MV-4-11 (cell line): ENCODE results near the gene RAB40C.

ENCODE experiments used
- DNase-seq: peaks from one replicate; lab custom pipeline; 2025; lab: John Stamatoyannopoulos, UW

Gene RAB40C

GRCh38 chr16:574021-574760 lies 15.7 kb upstream of the RAB40C start:
- no peak for DNase-seq

GRCh38 chr16:575354-576196 lies 14.3 kb upstream of the RAB40C start:
- no peak for DNase-seq

DNA sequence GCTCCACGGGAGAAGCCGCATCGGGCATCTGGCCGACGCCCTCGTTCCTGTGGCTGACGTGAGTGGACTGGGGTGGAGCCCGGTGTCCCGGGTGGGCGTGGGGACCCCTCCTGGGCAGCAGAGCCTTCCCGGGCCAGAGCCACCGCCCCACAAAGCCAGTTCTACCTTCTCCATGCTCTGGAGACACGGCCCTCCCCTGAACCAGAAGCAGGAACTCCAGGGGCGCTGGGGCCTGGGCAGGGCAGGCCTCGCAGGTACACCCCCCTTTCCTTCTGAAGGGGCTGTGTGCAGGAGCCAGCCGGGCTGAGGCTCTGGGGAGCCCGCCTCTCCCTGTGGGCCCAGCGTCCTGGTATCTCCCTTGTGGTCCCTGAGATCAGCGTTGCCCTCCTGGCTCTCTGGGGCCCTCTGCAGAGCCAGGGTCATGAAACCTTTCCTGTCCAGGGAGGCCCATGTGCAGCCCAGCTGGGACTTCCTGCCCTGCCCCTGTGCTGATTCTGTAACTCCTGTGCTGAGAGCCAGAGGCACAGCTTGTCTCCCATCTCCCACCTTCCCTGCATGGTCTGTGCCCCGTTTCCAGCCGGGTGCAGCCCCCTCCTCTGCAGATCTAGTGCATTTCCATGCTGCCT lies 13.6 kb upstream of the RAB40C start:
- DNase-seq: no peak

- no peak for DNase-seq
These were observed 13.1 kb upstream of the RAB40C start for GRCh38 chr16:576823-577201.

- no peak for DNase-seq
These were observed 12.1 kb upstream of the RAB40C start for GRCh38 chr16:577796-578195.

- no peak for DNase-seq
These were observed 11.5 kb upstream of the RAB40C start for GRCh38 chr16:578232-578869.

DNA sequence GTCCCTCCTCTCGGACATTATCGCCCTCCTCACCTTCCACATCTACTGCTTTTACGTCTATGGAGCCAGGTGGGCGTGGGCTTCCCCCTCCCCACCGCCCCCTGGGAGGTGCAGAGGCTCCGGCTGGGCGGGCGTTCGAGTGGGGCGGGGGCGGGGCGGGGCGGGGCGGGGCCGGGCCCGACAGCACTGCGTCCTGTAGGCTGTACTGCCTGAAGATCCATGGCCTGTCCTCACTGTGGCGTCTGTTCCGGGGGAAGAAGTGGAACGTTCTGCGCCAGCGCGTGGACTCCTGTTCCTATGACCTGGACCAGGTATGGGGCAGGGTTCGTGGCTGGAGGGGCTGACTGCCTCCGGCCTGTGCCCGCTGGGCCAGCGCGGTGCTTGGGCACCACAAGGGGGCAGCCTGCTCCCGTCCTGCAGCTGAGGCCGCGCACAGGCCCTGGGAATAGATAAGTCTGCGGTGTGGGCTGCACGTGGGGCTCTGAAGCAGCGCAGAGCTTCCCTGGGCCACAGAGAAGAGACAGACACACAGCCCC lies 10.9 kb upstream of the RAB40C start:
- peak; percentile 79 for DNase-seq

- no peak for DNase-seq
These were observed 9.5 kb upstream of the RAB40C start for GRCh38 chr16:580141-580945.

DNA sequence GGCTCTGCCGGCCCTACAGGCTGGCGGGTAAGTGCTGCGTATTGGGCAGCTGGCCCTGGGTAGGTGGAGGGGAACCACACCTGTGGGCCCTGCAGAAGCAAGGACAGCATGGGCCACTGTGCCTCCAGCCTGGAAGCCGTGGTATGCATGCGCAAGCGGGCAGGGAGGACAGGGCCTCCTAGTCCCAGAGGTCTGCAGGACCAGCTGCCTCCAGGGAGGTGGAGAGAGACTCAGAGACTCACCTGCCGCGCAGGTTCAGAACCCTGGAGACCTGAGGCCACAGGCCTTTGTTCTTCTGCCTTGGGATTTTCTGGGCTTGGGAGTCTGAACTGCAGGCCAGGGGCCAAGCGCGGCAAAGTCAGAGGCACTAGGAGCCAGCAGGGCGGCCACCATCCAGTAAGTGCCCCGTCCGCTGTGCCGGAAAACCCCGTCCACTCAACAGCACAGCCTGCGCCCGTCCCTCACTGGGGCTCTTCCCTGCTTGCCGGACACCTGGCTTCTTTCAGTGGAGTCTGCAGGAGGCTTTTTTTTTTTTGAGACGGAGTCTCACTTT lies 8.8 kb upstream of the RAB40C start:
- DNase-seq: no peak

DNA sequence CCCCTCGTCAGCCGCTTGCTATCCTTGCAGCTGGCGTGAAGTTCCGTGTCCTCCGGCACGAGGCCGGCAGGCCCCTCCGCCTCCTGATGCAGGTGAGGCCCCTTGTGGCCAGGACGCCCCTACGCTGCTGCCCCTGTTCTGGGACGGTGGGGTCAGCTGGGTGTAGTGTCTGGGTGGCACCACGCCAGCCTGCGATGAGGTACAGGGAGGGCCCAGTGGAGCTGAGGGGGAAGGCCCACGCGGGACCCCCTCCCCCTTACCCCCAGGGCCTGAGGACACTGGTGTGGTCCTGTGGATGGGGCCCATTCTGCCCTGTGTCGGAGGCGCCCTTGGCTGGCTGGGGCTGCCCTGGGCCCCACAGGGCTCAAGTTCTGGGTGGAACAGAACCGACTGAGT lies 7.7 kb upstream of the RAB40C start:
- DNase-seq: no peak

- DNase-seq: no peak
These were observed 7.1 kb upstream of the RAB40C start for GRCh38 chr16:582614-583331.

DNA sequence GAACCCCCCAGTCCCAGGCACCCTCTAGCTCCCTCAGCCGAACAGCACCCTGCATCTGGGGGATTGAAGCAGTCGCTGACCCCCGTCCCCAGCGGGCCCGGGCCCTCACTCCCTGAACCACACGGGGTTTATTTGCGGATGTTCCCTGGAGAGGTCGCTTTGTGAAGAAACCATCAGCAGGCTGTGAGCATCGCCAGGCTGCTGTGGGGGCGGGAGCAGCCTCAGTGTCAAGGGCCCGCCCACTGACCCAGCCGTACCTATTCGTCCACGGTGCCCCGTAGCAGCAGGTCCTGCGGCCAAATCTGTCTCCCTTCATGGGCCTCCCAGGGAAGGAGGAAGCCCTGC lies 6.4 kb upstream of the RAB40C start:
- DNase-seq: no peak

- DNase-seq: no peak
These were observed 5.9 kb upstream of the RAB40C start for GRCh38 chr16:583815-584591.

- DNase-seq: no peak
These were observed 4.5 kb upstream of the RAB40C start for GRCh38 chr16:585351-585750.

DNA sequence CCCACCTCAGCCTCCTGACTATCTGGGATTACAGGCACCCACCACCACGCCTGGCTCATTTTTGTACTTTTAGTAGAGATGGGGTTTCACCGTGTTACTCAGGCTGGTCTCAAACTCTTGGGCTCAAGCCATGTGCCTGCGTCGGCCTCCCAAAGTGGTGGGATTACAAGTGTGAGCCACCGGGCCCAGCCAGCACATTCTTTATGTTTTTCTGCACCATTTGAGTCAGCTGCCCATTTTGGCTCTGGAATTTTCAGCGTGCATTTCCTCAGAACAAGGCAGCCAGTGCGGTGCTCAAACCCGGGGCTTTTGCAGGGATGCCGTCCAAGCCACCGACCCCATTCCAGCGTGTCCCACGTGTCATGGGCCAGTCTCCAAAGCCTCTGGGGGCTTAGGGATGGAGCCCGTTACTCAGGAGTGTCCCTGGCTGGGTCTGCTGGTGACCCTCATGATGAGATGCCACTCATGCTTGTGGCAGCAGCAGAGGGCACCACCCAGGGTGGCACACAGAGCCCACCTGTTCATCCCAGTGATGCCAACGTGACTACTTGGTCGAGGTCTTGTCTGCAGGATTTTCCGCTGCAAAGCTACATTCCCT lies 3.7 kb upstream of the RAB40C start:
- DNase-seq: no peak

- DNase-seq: no peak
These were observed 2.9 kb upstream of the RAB40C start for GRCh38 chr16:586645-587590.

DNA sequence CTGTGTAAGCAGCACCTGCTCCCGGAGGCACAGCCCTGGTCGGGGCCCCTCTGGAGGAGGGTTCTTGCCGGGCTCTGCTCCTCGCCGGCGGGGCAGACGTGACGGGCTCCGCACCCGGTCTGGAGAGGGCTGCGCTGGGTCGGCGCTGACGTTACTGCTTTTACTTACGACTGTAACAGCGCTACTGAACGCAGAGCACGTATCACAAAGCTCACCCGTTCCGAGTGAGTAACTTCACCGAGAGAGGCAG lies 1.3 kb upstream of the RAB40C start:
- DNase-seq: no peak

DNA sequence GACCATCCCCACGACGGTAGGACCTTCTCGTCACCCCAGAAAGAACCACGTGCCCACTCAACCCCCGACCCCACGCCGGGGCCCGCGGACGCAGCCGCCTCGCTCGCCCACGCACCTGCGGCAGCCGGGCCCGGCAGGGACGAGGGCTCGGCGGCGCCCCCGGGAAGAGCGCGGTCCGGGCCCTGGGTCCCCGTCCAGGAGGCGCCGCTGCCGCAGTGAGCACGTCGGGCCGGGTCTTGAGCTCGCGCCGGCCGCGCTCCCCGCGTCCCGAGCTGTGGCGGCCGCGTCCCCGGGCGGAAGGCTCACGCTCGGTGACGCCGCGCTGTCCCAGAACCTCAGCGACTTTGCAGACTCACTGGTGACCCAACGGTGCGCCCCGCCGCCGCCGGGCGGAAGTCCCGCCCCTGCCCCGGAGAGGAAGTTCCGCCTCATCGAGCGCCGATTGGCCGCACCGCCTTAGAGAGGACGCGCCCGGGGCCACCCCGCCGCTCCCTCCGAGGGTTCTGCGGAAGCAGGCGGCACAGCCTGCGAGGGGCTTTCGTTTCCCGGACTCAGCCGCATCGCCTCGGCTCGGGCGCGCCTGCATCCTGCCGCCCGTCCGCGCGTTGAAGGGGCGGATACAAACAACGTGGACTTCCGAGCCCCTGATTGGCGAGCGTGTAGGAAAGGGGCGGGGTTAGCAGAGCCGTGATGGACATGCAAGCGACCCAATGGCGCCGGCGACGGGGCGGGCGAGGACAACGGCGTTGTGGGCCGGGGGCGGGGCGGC lies 793 bp upstream of the RAB40C start:
- DNase-seq: peak; percentile 91
